OCI-LY7 (cell line): Measurements from ENCODE around the gene NMB.

ENCODE experiments used
- EZH2phosphoT487 ChIP-seq: fragments of 200-600 bp; sonication (generic); IDR thresholded peaks from 2 replicates; pipeline ENCODE4 v1.6.1; 2018; ENCODE audit warnings: low read depth, borderline replicate concordance, mild to moderate bottlenecking, mixed run types, antibody characterized with exemption, low read length, moderate library complexity, mixed read lengths
- TF ChIP-seq, protein P1 (sequence below): fragments of 200-600 bp; sonication (generic); conservative IDR thresholded peaks from 2 replicates; pipeline ENCODE4 v1.5.1; 2014; ENCODE audit warnings: mild to moderate bottlenecking, antibody characterized with exemption, low read length, moderate library complexity, mixed read lengths

DNA sequence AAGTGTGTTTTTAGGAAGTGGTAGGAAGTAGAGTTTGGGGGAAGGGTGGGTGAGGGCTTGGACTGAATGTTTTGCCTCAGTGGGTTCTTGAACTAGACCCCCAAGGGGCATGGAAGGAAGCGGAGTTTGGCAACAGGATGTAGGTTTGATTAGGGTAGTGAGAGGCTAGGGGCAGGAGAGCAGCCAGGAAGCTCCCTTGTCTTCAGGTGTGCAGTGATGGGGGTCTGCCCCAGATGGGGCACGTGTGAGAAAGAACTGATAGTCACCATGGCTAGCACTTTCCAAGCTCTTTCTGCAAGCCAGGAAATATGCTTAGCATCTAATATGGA lies 52.5 kb downstream of the NMB start:
- TF ChIP-seq, protein P1, sequence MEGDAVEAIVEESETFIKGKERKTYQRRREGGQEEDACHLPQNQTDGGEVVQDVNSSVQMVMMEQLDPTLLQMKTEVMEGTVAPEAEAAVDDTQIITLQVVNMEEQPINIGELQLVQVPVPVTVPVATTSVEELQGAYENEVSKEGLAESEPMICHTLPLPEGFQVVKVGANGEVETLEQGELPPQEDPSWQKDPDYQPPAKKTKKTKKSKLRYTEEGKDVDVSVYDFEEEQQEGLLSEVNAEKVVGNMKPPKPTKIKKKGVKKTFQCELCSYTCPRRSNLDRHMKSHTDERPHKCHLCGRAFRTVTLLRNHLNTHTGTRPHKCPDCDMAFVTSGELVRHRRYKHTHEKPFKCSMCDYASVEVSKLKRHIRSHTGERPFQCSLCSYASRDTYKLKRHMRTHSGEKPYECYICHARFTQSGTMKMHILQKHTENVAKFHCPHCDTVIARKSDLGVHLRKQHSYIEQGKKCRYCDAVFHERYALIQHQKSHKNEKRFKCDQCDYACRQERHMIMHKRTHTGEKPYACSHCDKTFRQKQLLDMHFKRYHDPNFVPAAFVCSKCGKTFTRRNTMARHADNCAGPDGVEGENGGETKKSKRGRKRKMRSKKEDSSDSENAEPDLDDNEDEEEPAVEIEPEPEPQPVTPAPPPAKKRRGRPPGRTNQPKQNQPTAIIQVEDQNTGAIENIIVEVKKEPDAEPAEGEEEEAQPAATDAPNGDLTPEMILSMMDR, result no peak
- no peak for TF ChIP-seq EZH2phosphoT487
